CD4-positive, alpha-beta T cell (primary cell): ENCODE results near the gene ARHGAP15. TPM values are rescaled to one million over a fixed set of nuclear protein-coding genes. Genes with fewer than 3 reads are reported as not detected.
A peak's percentile ranks its signal among the peaks of the same experiment; 100 is the strongest.

Source experiments
- ATAC-seq: fragments of 200-7000 bp; cut with Tn5 transposase; one replicate; pipeline ENCODE4 v1.10.0; 2022; ENCODE audit warnings: mild to moderate bottlenecking; ENCODE audit not compliant: poor library complexity
- CTCF ChIA-PET: fragments of 350-600 bp; sonication (Branson Sonifier 250); formaldehyde crosslinking; loops from one replicate; lab custom pipeline; 2021; ENCODE audit warnings: antibody characterized with exemption, inconsistent platforms; lab: Charles Lee
- POLR2A ChIA-PET: fragments of 350-600 bp; sonication (Branson Sonifier 250); formaldehyde crosslinking; loops from one replicate; lab custom pipeline; 2021; ENCODE audit warnings: antibody characterized with exemption, inconsistent platforms; lab: Charles Lee
- DNase-seq, 14 experiments: peaks; one replicate each; pipeline ENCODE4 v3.0.0-alpha.2; 2013 to 2020; ENCODE audit warnings: mixed read lengths in 2 of 14
- H3K27ac ChIP-seq, 2 donors: one replicate each; pipeline versions ENCODE4 v1.5.1 to v1.7.0; 2013; ENCODE audit warnings: low read length in 2 of 2, low read depth in 1 of 2, mild to moderate bottlenecking in 1 of 2
- H3K27me3 ChIP-seq, 2 experiments: 1 replicate in 1 of 2; 2 replicates in 1 of 2; pipeline versions ENCODE4 v1.6.1 to v1.7.0; 2013; ENCODE audit warnings: low read length in 2 of 2, control low read depth in 1 of 2, mild to moderate bottlenecking in 1 of 2, moderate library complexity in 1 of 2; ENCODE audit not compliant: insufficient read depth in 2 of 2, control insufficient read depth in 1 of 2
- H3K36me3 ChIP-seq: one replicate; pipeline ENCODE4 v1.6.1; 2013; ENCODE audit warnings: low read length, control low read depth; ENCODE audit not compliant: insufficient read depth
- H3K4me1 ChIP-seq: one replicate; pipeline ENCODE4 v1.6.1; 2013; ENCODE audit warnings: low read length, control low read depth; ENCODE audit not compliant: insufficient read depth
- H3K4me3 ChIP-seq: one replicate; pipeline ENCODE4 v1.5.1; 2013; ENCODE audit warnings: mild to moderate bottlenecking, low read length, moderate library complexity
- H3K9me3 ChIP-seq, 2 experiments: 1 replicate in 1 of 2; 2 replicates in 1 of 2; pipeline versions ENCODE4 v1.6.1 to v1.7.0; 2013; ENCODE audit warnings: low read length in 2 of 2, mild to moderate bottlenecking in 2 of 2, control low read depth in 1 of 2, moderate library complexity in 1 of 2; ENCODE audit not compliant: control insufficient read depth in 1 of 2, insufficient read depth in 1 of 2
- H3K27ac Mint-ChIP-seq: one replicate; pipeline ENCODE4 v1.8.0; 2020; ENCODE audit warnings: mixed read lengths
- H3K27me3 Mint-ChIP-seq: one replicate; pipeline ENCODE4 v1.8.0; 2021; ENCODE audit warnings: mixed read lengths
- H3K36me3 Mint-ChIP-seq: one replicate; pipeline ENCODE4 v1.8.0; 2021; ENCODE audit warnings: low read depth, mixed read lengths
- H3K4me1 Mint-ChIP-seq: one replicate; pipeline ENCODE4 v1.8.0; 2021; ENCODE audit warnings: low read depth, mixed read lengths
- H3K4me3 Mint-ChIP-seq: one replicate; pipeline ENCODE4 v1.8.0; 2020; ENCODE audit warnings: mild to moderate bottlenecking, mixed read lengths
- H3K9me3 Mint-ChIP-seq: one replicate; pipeline ENCODE4 v1.8.0; 2020; ENCODE audit warnings: mixed read lengths
- CTCF ChIP-seq: fragments of 200-600 bp; IDR thresholded peaks from one replicate; pipeline ENCODE4 v1.8.0; 2022; ENCODE audit warnings: antibody characterized with exemption, mild to moderate bottlenecking
- intact Hi-C, 2 experiments: fragments of 100-400 bp; cut with DNase I in 1 of 2; cut with micrococcal nuclease in 1 of 2; formaldehyde crosslinking; loops; one replicate each; pipeline versions ENCODE4 v1.15.1 to v1.9.0; 2023 to 2025; cut with DNase I, micrococcal nuclease
- total RNA-seq, 174 experiments: library from RNA in 2 of 174; stranded (reverse) in 2 of 174; gene quantifications; one replicate each; pipeline ENCODE4 v1.2.3 and lab custom pipeline; 2021 to 2026

The ARHGAP15 gene
- total RNA-seq, 2 experiments from 2014 or later: 158 to 165 TPM

- CTCF ChIA-PET: interaction anchor here (1.0 to 1.5 kb wide), 2 partner anchors 9 to 14 kb away, joined by 3 read pairs; no protein-coding TSS in a partner anchor
- no peaks in the 10 kb centered on the region for H3K36me3 ChIP-seq
- H3K4me3 ChIP-seq: no peak overlapping the region
- intact Hi-C loops: no loop called here
- no peak for ATAC-seq
- no peaks in the 10 kb centered on the region for H3K27me3 ChIP-seq
- no peak overlapping the region for H3K27ac ChIP-seq
- Mint-ChIP-seq H3K4me1 (peaks cover 62% of the 10 kb centered on the region), H3K27ac (no peak overlapping the region), H3K9me3 (no peaks in the 10 kb centered on the region), H3K4me3 (no peak overlapping the region), H3K36me3 (peaks cover 26% of the 10 kb centered on the region), H3K27me3 (no peaks in the 10 kb centered on the region)
- H3K9me3 ChIP-seq: no peaks in the 10 kb centered on the region
- POLR2A ChIA-PET: no interaction called here
- H3K4me1 ChIP-seq: no peaks in the 10 kb centered on the region
- no peak for DNase-seq
- no peak for TF ChIP-seq CTCF
Measured at GRCh38 chr2:143312441-143312840, 183.2 kb downstream of the ARHGAP15 start.

GRCh38 chr2:143313861-143314260 is 184.6 kb downstream of the ARHGAP15 start:
- H3K27ac Mint-ChIP-seq: peak overlapping the region; percentile 26
- peaks cover 59% of the 10 kb centered on the region for H3K4me1 Mint-ChIP-seq
- POLR2A ChIA-PET: interaction anchor here (0.9 kb wide), 1 partner anchor 30 kb away, joined by 3 read pairs; no protein-coding TSS in a partner anchor
- no peak for TF ChIP-seq CTCF
- Histone ChIP-seq H3K4me3 (no peak overlapping the region), H3K36me3 (no peaks in the 10 kb centered on the region), H3K4me1 (no peaks in the 10 kb centered on the region), H3K27me3 (no peaks in the 10 kb centered on the region), H3K27ac (no peak overlapping the region), H3K9me3 (no peaks in the 10 kb centered on the region)
- peaks cover 38% of the 10 kb centered on the region for H3K36me3 Mint-ChIP-seq
- no peak overlapping the region for H3K4me3 Mint-ChIP-seq
- H3K9me3 Mint-ChIP-seq: no peaks in the 10 kb centered on the region
- H3K27me3 Mint-ChIP-seq: no peaks in the 10 kb centered on the region
- no peak for DNase-seq
- CTCF ChIA-PET: no interaction called here
- intact Hi-C loops: no loop called here
- no peak for ATAC-seq

GRCh38 chr2:143321994-143322393 is 192.8 kb downstream of the ARHGAP15 start:
- H3K4me1 ChIP-seq: peaks cover 6% of the 10 kb centered on the region
- H3K27ac ChIP-seq: no peak overlapping the region
- Mint-ChIP-seq H3K4me3 (no peak overlapping the region), H3K4me1 (peaks cover 82% of the 10 kb centered on the region), H3K9me3 (no peaks in the 10 kb centered on the region), H3K27ac (peak overlapping the region; percentile 45), H3K27me3 (no peaks in the 10 kb centered on the region), H3K36me3 (peaks cover 68% of the 10 kb centered on the region)
- ATAC-seq: no peak
- ChIA-PET POLR2A (no interaction called here), CTCF (no interaction called here)
- intact Hi-C loops: no loop called here
- TF ChIP-seq CTCF: no peak
- no peak overlapping the region for H3K4me3 ChIP-seq
- no peaks in the 10 kb centered on the region for H3K9me3 ChIP-seq
- H3K27me3 ChIP-seq: no peaks in the 10 kb centered on the region
- DNase-seq: peak in 1 of 14 experiments; percentile 17
- H3K36me3 ChIP-seq: peaks cover 27% of the 10 kb centered on the region
